SU-DHL-6 (cell line): ENCODE measurements around the gene CD151.

ENCODE experiments used
- CTCF ChIP-seq: fragments of 200-600 bp; sonication (generic); IDR thresholded peaks from one replicate; pipeline ENCODE4 v1.5.1; 2017; ENCODE audit warnings: antibody characterized with exemption, mild to moderate bottlenecking, low read length, moderate library complexity; ENCODE audit not compliant: insufficient read depth, poor library complexity, severe bottlenecking
- EZH2phosphoT487 ChIP-seq: fragments of 200-600 bp; sonication (generic), shearing (Covaris generic); conservative IDR thresholded peaks from 2 replicates; pipeline ENCODE4 v1.6.1; 2018; ENCODE audit warnings: mild to moderate bottlenecking, antibody characterized with exemption, low read length, moderate library complexity, mixed read lengths

- TF ChIP-seq EZH2phosphoT487 (no peak), CTCF (no peak)
Measured at GRCh38 chr11:825366-826226, 7.2 kb upstream of the CD151 start.
